ENCODE results near the gene TPGS1.

Gene TPGS1

GRCh38 chr19:497869-498510, 9.3 kb upstream of the TPGS1 start:
- Mint-ChIP-seq H3K27me3 (peaks cover 7% of the 10 kb centered on the region), H3K9me3 (no peaks in the 10 kb centered on the region), H3K27ac (no peak overlapping the region), H3K4me3 (no peak overlapping the region), H3K4me1 (ENCODE audit: low read depth) (peaks cover 13% of the 10 kb centered on the region), H3K36me3 (ENCODE audit: low read depth) (no peaks in the 10 kb centered on the region)

DNA sequence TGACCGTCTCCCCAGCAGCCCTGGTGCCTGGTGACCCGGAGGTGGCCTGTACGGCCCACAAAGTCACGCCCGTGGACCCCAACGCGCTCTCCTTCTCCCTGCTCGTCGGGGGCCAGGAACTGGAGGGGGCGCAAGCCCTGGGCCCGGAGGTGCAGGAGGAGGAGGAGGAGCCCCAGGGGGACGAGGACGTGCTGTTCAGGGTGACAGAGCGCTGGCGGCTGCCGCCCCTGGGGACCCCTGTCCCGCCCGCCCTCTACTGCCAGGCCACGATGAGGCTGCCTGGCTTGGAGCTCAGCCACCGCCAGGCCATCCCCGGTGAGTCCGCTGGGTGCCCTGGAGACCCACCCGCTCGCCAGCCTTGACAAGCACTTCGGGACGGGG, 8.8 kb upstream of the TPGS1 start:
- Mint-ChIP-seq H3K27me3 (peaks cover 7% of the 10 kb centered on the region), H3K9me3 (no peaks in the 10 kb centered on the region), H3K27ac (no peak overlapping the region), H3K36me3 (ENCODE audit: low read depth) (no peaks in the 10 kb centered on the region), H3K4me3 (no peak overlapping the region), H3K4me1 (ENCODE audit: low read depth) (peaks cover 13% of the 10 kb centered on the region)

GRCh38 chr19:498977-499623, 8.2 kb upstream of the TPGS1 start:
- H3K4me3 Mint-ChIP-seq: no peak overlapping the region
- H3K27ac Mint-ChIP-seq: no peak overlapping the region
- H3K27me3 Mint-ChIP-seq: peaks cover 7% of the 10 kb centered on the region
- no peaks in the 10 kb centered on the region for H3K36me3 Mint-ChIP-seq (ENCODE audit: low read depth)
- no peaks in the 10 kb centered on the region for H3K9me3 Mint-ChIP-seq
- H3K4me1 Mint-ChIP-seq (ENCODE audit: low read depth): peaks cover 9% of the 10 kb centered on the region

GRCh38 chr19:501646-502045, 5.7 kb upstream of the TPGS1 start:
- Mint-ChIP-seq H3K4me1 (ENCODE audit: low read depth) (peaks cover 9% of the 10 kb centered on the region), H3K27me3 (peaks cover 7% of the 10 kb centered on the region), H3K4me3 (no peak overlapping the region), H3K36me3 (ENCODE audit: low read depth) (no peaks in the 10 kb centered on the region), H3K9me3 (no peaks in the 10 kb centered on the region), H3K27ac (no peak overlapping the region)

GRCh38 chr19:504616-505015, 2.7 kb upstream of the TPGS1 start:
- peaks cover 26% of the 10 kb centered on the region for H3K4me1 Mint-ChIP-seq (ENCODE audit: low read depth)
- peaks cover under 1% of the 10 kb centered on the region for H3K27me3 Mint-ChIP-seq
- H3K27ac Mint-ChIP-seq: no peak overlapping the region
- no peak overlapping the region for H3K4me3 Mint-ChIP-seq
- H3K9me3 Mint-ChIP-seq: no peaks in the 10 kb centered on the region
- H3K36me3 Mint-ChIP-seq (ENCODE audit: low read depth): no peaks in the 10 kb centered on the region

DNA sequence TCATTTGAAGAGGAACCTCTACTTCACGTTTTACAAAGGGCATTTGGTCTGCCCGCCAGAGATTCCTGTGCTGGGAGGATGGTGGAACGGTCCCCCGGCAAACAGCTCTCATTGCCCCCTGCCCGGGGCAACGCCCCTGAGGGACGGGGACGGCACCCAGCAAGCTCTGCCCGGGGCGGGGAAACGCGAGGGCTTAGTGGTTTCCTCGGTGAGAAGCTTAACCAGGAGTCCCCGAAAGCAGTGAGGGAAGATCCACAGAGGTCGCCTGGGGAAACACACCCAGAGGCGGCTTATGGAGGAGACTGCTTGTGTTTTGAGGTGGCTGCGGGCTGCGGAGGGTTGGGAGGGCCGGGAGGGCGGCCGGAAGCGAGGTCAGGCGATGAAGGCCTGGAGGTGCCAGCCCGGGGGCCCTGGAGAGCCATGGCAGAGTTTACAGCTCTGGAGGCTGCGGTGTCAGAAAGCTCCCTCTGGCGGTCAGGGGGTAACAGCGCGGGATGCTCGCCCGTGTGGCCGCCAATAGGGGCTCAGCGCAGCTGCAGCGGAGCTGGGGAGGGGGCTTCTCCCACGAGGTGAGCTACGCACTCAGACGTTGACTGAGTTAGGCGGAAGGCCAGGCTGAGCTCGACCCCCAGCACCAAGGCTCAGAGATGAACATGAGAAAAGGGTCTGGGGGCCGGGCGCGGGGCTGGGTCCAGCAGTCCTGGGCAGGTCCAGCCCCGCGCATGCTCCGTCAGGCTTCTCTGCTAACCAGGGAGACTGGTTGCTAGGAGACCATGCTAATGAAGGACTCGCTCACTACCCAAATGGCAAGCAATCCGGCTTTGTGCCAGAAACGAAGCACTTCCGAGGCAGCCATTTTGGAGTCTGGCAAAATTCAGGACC, 652 bp upstream of the TPGS1 start:
- peaks cover 43% of the 10 kb centered on the region for H3K4me1 Mint-ChIP-seq (ENCODE audit: low read depth)
- no peaks in the 10 kb centered on the region for H3K27me3 Mint-ChIP-seq
- no peaks in the 10 kb centered on the region for H3K9me3 Mint-ChIP-seq
- H3K27ac Mint-ChIP-seq: peak overlapping the region; percentile 100
- H3K4me3 Mint-ChIP-seq: peak overlapping the region; percentile 98
- no peaks in the 10 kb centered on the region for H3K36me3 Mint-ChIP-seq (ENCODE audit: low read depth)

- peaks cover 44% of the 10 kb centered on the region for H3K4me1 Mint-ChIP-seq (ENCODE audit: low read depth)
Observed at GRCh38 chr19:508204-509150, 1.2 kb downstream of the TPGS1 start.

DNA sequence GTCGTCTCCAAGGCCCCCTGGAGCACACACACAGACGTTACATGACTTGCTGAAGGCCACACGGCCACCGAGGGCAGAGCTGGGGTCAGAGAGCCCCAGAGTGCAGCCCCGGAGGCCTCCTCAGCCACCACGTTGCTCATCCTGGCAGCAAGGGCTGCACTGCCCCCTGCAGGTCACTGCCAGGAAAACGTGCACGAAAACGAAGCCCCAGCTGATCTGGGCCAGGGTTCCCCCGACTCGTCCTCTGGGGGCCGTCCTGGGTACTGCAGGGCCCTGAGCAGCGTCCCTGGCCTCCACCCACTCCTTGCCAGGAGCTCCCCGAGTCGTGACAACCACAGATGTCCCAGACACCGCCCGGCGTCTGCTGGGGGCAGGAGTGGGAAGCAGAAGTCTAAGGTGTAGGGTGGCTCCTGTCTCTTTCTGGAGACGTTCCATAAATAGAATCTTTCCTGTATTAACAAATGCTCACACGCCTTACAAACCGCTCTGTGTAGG, 3.4 kb downstream of the TPGS1 start:
- Mint-ChIP-seq H3K27ac (peak overlapping the region; percentile 94), H3K27me3 (no peaks in the 10 kb centered on the region), H3K4me3 (peak overlapping the region; percentile 81), H3K9me3 (no peaks in the 10 kb centered on the region), H3K4me1 (ENCODE audit: low read depth) (peaks cover 44% of the 10 kb centered on the region), H3K36me3 (ENCODE audit: low read depth) (no peaks in the 10 kb centered on the region)

More at GRCh38 chr19:508204-509150, 1.2 kb downstream of the TPGS1 start:
- no peaks in the 10 kb centered on the region for H3K9me3 Mint-ChIP-seq
- peak overlapping the region; percentile 98 for H3K4me3 Mint-ChIP-seq
- no peaks in the 10 kb centered on the region for H3K36me3 Mint-ChIP-seq (ENCODE audit: low read depth)
- H3K27ac Mint-ChIP-seq: peak overlapping the region; percentile 94
- no peaks in the 10 kb centered on the region for H3K27me3 Mint-ChIP-seq

DNA sequence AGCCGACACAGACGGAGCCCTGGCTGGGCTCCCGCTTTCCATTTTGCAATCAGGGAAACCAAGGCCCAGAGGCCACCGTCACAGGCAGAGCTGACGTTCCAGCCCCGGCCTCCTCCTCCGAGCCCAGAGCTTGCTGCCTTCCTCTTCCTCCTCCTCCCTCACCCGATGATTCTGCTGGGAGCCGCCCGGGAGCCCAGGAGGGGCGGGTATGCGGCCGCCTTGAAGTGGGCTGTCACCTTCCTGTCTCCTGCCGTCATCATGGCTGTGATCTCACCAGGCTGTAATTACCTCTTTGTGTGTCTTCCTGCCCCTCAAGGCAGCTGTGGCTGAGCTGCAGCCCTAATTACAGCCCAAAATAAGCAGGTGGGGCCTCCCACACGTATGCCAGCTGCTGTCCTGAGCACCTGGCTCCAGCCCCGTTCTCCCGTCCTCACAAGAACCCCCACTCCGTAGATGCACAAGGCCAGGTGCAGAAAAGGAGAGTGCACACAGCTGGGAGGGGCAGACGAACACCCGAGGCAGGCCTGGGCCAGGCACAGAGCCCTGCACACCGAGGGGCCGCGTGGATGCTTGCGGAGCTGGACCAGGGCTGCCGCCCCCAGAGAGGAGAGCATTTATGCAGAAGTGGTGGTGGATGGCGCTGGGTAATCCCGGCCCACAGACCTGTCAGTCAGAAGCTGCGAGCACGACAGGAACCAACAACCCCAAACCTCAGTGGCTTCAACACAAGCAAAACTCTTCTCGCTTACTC, 4.0 kb downstream of the TPGS1 start:
- Mint-ChIP-seq H3K4me3 (peak overlapping the region; percentile 81), H3K27ac (peak overlapping the region; percentile 94), H3K36me3 (ENCODE audit: low read depth) (no peaks in the 10 kb centered on the region), H3K27me3 (no peaks in the 10 kb centered on the region), H3K9me3 (no peaks in the 10 kb centered on the region), H3K4me1 (ENCODE audit: low read depth) (peaks cover 44% of the 10 kb centered on the region)

DNA sequence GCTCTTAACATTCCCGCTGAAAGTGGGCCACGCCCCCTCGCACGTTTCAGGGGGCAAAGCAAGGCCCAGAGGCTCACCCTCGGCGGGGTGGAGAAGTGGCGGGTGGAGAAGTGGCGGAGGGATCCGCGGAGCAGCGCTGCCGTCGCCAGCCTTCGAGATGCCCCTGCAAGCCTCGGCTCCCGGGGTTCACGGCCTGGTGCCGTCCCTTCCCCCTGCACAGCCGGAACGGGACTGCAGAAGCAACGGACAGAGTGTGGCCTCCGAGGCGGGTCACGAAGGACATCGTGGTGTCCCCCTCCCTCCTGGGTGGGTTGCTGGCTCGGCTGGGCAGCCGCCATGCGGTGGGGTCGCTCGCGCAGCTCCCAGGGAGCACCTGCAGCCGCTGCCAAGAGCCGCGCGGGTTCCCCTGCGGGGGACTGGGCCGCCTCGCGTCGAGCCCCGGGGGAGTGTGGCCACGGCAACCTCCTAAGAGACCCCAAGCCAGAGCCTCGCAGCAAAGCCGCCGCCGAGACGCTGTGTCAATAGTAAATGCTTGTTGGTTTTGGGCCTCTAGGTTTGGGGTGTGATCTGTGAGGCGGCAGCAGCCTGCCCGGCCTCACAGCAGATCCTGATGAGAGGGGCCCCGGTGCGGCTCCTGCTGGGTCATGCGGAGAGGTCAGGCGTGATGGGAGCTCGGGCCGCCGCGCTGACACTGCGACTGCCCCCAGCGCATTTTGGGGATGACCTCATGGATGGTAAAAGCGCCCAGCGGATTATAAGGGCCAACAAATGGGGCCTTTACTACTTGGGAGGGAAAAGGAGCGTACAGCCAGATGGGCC, 5.5 kb downstream of the TPGS1 start:
- Mint-ChIP-seq H3K36me3 (ENCODE audit: low read depth) (no peaks in the 10 kb centered on the region), H3K9me3 (no peaks in the 10 kb centered on the region), H3K27ac (no peak overlapping the region), H3K4me3 (no peak overlapping the region), H3K27me3 (no peaks in the 10 kb centered on the region), H3K4me1 (ENCODE audit: low read depth) (peaks cover 45% of the 10 kb centered on the region)

DNA sequence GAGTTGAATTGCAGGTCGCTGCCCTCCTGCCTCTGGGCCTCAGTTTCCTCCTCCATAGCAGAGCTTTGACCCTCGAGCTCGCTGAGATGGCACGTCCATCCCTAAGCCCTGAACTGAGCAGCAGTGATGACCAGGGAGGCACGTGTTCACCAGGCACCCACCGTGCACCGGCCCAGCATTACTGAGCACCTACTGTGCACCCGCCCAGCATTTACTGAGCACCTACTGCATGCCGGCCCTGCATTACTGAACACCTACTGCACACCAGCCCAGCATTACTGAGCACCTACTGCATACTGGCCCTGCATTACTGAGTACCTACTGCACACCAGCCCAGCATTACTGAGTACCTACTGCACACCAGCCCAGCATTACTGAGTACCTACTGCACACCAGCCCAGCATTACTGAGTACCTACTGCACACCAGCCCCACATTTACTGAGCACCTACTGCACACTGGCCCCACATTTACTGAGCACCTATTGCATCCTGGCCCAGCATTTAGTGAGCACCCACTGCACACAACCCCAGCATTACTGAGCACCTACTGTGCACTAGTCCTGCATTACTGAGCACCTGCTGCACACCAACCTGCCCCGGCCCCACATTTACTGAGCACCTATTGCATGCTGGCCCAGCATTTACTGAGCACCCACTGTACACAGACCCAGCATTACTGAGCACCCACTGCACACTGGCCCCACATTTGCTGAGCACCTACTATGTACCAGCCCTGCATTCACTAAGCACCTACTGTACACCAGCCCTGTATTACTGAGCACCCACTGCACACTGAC, 6.3 kb downstream of the TPGS1 start:
- H3K4me1 Mint-ChIP-seq (ENCODE audit: low read depth): peaks cover 37% of the 10 kb centered on the region
- no peak overlapping the region for H3K27ac Mint-ChIP-seq
- H3K9me3 Mint-ChIP-seq: no peaks in the 10 kb centered on the region
- no peaks in the 10 kb centered on the region for H3K36me3 Mint-ChIP-seq (ENCODE audit: low read depth)
- H3K4me3 Mint-ChIP-seq: no peak overlapping the region
- no peaks in the 10 kb centered on the region for H3K27me3 Mint-ChIP-seq

- Mint-ChIP-seq H3K9me3 (no peaks in the 10 kb centered on the region), H3K4me1 (ENCODE audit: low read depth) (peaks cover 32% of the 10 kb centered on the region), H3K36me3 (ENCODE audit: low read depth) (no peaks in the 10 kb centered on the region), H3K27ac (no peak overlapping the region), H3K4me3 (no peak overlapping the region), H3K27me3 (no peaks in the 10 kb centered on the region)
Observed at GRCh38 chr19:514166-514663, 6.9 kb downstream of the TPGS1 start.

All from stimulated activated naive CD8-positive, alpha-beta T cell treated with anti-CD3 and anti-CD28 coated beads, Interleukin-15, Interleukin-2, amounts not matched to agents 100 ng/mL and 50 ng/mL, for 24 hours (primary cell).